Skeletal muscle cell (primary cell): Measurements from ENCODE around the gene LRRC25.

Source experiments
- DNase-seq: peaks from one replicate; pipeline ENCODE4 v3.0.0-alpha.2; 2010; ENCODE audit warnings: low read depth
- H3K4me3 ChIP-seq: 2 replicates; pipeline ENCODE4 v1.5.1; 2011; ENCODE audit warnings: low read depth, mild to moderate bottlenecking, control low read depth, low read length, moderate library complexity

Gene LRRC25

DNA sequence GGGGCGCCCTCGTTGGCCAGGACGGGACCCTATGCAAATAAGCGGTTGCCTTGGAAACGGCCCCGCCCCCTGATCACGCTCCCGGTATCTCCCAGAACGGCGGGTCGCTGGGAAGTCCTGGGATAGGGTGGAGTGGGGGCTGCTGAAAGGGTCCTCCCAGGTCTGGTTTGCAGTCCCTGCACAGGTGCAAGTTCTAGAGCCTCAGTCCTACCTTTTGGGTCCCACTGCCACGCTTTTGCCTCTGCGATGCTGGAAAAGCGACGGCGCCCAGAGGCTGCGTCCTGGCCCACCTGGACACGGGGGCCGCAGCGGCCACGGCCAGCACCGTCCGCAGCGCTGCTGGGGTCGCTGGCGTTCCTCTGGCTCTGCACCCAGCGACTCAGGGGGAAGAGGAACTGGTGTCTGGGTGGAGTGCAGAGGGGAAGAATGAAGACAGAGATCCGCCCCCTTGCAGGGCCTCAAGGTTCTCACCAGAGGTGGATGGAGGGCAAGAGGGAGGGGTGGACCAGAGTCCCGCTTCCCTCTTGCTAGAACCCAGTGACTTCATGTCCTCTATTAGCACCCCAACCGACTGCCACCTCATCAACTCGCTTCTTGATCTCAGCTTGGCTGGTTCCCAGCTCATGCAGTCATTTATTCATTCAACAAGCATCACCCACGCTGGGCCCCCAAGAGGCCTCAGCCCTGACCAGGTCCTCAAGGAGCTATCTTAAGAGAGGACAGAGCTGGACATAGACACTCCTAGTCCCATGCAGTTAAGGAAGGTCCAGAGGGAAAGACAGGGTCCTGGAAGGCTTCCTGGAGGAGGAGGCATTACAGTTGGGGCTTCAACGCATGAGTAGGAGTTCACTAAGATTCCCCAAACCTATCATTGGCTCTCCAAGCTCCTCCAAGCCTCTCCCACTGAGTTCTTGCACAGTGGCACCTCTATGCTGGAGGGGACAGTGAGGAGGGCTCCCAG, at the start of gene LRRC25:
Gene LRRC25, minus strand, starts transcription at position 381 of the 961 bp plus-strand sequence. CDS start 659 bp downstream, outside the sequence.
- H3K4me3 ChIP-seq: no peak within 1 kb of the TSS
- DNase-seq: no peak

DNA sequence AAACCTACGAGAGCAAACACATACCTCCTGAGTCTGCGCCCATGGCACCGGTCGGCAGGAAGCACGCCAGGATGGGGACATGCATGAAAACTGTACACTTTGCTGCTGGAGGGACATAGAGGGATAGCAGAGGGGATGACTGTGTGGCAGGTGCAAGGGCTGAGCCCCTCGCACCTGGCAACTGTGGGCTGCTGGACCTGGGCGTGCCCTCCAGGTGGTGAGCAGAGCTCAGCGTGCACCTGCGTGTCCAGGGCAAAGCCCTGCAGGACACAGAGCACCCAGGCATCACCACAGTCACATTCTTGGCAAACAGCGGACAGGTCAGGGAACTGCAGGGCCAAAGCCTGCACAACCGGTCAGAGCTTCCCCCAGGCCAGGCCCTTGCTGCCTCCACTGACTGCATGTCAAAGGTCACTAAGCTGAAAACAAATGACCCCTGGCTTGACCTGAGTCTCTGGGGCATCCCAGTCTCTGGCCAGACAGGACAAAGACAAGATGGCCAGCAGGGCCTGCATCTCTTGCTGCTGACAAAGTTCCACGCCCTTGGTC, 49.5 kb upstream of the LRRC25 start:
- DNase-seq: no peak
- H3K4me3 ChIP-seq: no peak overlapping the region

DNA sequence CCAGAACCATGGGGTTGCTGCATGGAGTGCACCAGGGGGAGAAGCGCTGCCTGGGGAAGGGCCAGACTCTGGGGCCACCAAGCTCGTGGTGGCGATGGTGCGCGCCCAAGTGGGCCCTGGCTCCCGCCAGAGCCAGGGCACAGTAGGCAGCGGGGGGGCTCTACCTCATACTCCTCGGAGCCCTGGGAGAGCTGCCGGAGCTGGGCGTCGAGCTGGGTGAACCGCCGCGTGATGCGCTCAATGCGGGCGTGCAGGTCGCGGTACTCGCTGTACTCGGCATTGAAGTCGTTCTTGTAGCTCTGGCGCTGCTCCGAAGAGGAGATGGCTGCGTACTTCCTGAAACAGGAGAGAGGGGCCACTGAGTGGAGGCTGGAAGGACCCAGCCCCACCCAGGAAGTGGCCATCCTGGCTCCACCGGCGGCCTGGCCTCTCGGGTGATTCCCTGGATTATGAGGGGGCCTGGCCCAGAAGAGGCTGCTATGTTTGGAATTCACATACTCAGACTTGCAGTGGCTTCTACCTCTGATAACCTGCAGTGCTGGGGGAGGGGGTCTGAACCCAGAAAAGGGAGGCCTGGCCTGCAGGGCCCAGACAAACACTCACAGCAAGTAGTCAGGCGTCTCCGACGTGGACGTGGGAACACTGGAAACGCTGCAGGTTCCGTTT, 48.9 kb upstream of the LRRC25 start:
- no peak overlapping the region for H3K4me3 ChIP-seq
- no peak for DNase-seq

DNA sequence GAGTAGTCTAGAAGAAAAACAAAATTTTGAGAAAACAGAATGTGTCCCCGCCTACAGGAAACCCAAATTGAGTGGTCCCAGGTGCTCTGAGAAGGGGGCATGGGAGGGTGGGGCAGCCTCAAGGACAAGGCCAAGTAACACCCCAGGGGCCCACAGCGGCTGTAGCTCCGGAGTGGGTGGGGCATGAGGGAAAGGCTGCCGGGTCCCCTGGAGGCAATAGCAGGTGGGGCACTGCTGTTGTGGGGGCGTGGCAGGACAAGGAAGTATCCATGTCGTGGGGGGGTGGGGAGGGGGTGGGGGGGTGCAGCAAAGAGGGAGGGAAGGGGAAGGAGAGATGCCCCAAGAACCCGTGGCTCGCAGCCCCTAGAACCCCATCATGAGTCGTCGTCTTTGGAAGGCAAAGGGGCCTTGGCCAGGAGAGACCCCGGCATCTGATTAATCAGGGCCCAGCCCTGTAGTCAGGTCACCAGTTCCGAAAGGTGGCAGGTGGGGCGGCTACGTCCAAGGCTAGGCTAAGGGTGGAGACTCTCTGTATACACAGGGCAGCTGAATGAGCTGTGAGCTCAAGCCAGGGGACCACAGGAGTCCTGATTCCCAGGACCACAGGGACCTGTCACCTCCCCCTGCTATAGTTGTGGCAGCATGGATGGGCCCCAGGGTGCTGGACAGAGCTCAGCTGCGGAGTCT, 48.0 kb upstream of the LRRC25 start:
- H3K4me3 ChIP-seq: no peak overlapping the region
- no peak for DNase-seq

DNA sequence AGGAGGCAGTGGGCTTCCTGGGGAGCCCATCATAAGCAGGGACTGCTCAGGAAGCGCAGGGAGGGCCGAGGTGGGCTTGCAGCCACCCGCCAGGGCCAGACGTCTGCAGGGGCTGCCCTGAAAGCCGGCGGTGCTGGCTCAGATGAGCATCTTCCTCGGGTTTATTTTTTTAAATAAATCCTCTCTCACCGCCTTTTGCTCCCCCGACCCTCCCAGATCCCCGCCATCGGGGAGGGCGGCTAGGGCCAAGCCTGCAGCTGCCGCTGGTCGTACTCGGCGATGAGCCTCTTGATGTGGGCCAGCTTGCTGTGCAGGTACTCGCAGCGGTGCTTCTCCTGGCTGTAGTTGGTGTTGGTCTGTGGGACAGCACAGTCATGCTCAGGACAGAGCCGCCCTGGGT, 47.1 kb upstream of the LRRC25 start:
- no peak overlapping the region for H3K4me3 ChIP-seq
- DNase-seq: no peak

DNA sequence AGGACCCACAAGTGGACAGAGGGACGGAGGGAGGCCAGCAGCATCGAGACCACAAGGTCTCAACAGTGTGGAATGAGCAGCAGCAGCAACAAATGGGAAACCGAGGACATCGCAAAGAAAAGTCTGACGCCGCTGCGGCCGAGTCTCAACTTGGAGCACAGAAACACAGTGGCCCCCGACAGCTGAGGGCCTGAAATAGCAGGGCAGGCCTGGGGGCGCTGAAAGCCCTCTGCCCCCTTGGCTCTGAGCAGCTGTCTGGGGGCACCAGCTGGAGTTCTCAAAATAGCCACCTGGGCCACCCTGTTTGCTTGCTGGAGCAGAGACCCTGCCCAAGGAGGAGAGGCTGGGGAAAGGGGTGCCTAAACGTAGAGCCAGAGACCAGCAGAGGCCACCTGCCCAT, 46.4 kb upstream of the LRRC25 start:
- no peak overlapping the region for H3K4me3 ChIP-seq
- no peak for DNase-seq

DNA sequence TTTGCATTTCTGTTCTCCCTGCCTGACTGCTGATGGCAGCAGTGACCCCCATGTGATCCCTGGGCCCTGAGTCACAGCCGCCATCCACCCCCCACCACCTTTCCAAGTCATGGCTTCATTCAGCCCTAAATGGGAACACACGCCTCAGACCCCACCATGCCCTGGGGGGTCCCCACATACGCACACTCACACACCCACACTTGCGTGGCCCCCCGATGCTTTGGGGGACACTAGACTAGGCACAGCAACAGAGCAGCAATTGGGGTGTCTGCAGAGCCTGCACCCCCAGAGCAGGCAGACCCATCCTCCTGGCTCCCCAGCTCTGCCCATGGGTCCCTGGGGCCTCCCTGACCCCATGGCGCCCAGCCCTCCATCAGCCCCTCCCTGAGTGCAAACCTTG, 46.0 kb upstream of the LRRC25 start:
- no peak for DNase-seq

DNA sequence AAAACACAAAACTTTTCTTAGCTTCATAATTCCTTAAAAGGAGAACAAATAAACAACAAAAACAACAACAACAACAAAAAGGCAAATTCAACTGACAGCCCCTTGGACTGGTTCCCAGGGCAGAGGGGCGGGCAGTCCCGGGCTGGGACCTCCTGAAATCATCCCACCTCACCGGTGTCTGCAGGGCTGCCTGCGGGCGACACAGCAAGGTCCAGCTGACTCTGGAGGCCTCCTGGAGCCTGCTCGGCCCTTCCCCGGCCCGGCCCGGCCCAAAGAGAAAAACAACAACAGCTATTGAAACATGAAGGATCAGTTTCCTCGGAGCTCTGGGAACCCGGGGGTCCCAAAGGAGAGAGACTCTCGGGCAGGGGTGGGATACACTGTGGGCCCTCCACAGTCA, 45.5 kb upstream of the LRRC25 start:
- H3K4me3 ChIP-seq: no peak overlapping the region
- no peak for DNase-seq

More for the DNA sequence above, 46.0 kb upstream of the LRRC25 start:
- no peak overlapping the region for H3K4me3 ChIP-seq

DNA sequence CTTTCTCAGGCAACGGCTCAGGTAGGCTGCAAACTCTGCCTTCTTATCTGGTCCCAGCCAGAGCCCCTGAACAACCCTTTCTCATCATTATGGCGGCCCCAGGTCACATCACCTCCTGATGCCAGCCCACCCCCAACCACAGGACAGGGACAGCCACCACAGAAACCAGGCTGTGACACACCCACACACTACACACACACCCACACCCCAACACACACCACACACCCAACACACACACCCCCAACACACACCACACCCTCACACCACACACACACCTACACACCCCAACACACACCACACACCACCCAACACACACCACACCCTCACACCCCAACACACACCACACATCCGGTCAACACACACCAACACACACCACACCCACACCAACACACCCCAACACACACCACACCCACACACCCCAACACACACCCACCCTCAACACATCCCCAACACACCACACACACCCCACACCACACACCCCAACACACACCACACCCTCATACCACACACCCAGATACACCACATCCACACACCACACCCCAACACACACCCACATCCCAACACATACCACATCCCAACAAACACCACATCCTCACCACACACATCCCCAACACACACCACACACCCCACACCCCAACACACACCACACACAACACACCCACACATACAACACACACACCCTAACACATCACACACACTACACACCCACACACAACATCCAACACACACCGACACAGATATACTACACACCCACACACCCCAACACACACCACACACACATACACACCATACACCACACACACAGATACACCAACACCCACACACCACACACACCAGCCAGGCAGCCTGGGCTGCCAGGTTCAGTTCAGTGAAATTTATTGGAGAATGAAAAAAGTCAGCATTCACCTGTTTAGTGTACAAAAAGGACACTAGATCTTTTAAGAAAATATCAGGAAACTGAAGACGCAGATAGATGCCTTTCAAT, 44.7 kb upstream of the LRRC25 start:
- no peak overlapping the region for H3K4me3 ChIP-seq
- DNase-seq: no peak

DNA sequence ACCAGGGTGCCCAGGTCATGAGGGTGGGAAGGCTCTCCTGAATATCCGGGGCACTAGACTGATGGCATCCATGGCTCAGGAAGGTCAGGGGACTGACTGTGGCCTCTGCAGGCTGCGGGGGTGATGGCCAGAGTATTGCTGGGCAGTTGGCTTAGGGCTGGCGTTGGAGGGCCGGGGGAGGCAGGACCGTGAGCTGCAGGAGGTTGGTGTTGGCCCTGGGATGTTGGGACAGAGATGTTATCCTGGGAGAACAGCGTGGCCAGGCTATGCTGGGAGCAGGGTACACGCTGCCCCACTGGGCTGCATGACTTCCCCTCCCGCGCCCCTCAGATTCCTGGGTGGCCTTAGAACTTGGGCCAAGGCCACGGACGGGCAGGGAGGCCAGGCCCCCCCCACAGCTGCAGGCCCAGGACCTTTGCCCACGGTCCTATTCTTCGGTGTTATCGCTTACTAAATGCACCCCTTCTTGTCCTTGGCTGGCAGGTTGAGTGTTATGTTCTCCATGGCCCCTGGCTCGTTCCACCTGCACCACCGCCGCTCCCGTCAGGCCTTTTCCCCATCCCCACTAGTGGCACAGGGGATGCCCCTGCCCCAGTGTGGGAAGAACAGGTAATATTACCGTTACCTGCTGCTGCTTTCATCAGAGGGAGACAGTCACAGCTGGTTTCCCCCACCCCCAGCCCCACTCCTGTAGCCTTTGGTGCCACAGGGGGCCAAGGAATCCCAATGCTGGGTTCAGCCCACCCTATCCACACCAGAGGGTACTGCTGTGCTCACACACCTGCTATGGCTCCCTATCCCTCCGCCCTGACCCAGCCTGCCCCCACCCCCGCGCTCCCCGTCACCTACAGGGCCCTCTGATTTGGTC, 43.7 kb upstream of the LRRC25 start:
- no peak for DNase-seq
- no peak overlapping the region for H3K4me3 ChIP-seq

DNA sequence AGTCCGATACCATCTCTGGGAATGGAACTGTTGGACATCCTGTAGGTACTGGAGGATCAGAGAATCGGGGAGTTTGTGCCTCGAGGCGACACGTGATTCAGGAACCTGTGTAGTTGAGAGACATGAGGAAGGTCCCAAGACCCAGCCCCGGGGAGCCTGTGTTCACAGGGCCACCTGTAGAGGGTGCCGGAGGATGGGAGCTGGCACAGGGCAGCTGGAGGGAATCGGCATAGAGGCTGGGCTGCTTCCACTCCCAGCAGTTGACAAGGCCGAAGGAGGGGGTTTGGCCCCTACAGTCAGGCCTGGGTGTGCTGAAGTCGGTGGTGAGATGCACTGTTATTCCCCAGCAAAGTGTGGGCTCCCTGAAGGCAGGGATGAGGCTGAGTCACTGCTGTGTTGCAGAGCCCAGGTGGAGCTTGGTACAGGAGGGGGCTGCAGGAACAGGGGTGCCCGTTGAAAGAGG, 43.0 kb upstream of the LRRC25 start:
- DNase-seq: no peak
- H3K4me3 ChIP-seq: no peak overlapping the region

DNA sequence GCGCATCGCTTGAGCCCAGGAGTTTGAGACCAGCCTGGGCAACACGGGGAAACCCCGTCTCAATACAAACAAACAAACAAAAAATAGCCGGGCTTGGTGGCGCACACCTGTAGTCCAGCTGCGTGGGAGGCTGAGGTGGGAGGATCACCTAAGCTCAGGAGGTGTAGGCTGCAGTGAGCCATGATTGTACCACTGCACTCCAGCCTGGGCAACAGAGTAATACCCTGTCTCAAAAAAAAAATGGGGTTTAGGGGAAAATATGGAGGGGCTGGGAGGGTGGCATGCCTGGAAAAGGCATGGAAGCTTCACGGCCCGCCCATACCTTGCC, 42.5 kb upstream of the LRRC25 start:
- no peak for DNase-seq
- no peak overlapping the region for H3K4me3 ChIP-seq

DNA sequence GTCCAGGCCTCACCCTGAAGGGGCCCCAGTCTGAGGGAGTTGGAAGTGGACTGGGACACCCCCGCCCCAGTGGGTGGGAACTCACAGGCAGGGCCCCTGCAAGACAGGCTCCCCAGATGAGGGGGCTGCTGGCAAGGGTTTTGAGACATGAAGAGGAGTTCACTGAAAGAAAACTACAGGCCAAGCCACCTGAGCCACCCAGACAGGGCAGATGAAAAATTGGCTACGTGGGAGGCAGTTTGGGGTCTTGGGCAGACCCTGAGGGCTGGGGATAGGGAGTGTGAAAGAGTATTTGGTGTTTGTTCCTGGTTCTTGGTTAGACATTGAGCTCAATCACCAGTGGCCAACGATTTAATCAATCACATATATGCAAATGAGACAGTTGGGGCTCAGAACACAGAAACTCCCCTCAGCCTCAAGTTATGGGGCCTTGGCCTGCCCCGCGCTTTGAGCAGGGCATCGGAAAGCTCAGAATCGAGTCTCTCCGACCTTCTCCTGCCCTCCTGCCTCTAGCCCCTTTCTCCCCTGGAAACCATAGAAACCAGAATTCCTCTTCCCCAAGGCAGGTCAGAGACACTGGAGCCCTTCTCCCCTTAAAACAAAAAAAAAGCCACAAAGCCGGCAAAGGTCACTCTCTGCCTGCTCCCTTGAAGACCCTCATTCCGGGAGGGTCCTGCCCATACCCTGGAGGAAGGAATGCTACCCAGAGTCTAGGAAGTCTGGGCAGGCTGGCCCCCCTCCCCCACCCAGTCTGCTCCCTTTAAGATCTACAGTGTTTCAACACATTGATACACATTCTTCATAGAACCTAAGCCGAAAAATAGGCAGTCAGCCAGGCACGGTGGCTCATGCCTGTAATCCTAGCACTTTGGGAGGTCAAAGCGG, 41.8 kb upstream of the LRRC25 start:
- peak; percentile 26 for DNase-seq
- no peak overlapping the region for H3K4me3 ChIP-seq

DNA sequence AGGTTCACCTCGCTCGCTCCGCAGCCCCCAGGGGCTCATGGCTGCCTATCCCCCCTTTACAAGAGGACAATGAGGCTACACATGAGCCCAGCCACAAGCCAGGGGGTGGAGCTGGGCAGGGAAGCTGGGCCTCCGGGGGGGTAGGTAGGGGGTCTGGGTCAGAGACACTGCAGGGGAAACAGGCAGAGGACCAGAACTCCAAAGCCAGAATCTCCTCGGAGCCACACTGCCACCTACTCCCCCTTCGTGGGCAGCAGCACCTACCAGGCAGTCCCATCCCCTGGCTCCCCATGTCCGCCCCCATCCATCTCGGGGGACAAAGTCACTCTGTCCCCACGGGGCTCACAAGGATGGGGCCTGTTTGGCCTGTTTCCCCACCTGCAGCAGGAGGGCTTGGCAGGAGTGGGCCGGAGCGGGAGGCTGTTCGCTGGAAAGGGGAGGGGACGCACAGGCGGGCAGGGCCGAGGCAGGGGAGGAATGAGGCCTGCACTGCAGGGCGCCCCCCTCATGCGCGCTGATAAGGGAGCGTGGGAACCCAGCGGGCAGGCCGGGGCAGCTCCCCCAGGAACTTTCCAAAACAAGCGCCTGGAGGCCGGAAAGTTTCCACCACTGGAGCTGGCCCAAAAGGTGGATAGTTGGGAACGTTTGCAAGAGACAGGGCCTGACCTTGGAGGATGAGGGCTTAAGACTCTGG, 41.1 kb upstream of the LRRC25 start:
- peak overlapping the region; percentile 57 for H3K4me3 ChIP-seq

DNA sequence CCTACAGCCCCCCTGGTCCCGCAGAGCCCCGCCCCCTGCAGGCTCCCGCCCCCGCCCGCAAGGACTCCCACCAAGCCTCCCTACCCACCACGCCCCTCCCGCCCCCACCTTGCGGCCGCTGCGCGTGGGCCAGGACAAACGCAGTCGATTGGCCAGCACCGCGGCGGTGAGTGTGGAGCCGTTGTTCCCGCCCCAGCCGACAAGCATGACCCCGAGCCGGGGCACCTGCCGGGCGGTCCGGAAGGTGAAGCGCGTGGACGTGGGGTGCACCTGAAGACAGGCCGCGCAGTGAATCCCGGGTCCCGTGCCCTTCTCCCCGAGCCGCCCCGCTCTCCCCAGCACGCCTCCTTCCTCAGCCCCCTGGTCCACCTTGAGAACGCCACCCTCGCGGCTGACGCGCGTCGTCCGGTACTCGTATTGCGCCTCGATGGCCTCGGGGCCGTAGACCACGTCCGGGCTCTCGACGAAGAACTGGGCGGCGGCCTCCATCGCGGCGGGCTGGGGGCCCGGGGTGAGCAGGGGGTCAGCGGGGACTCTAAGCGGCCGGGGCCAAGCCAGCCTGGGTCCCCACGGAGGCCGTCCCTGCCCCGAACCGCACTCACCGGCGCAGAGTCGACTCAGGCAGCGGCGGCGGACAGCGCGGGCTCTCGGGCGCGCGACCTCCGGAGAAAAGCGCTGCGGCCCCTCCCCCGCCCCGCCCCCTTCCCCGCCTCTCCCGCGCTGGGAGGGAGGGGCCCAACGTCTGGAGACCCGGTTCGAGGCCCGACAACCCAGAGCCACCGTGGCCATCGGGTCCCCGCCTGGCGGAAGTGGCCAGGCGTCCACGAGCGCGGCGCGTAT, 40.3 kb upstream of the LRRC25 start, which contains the start of gene ISYNA1:
Gene ISYNA1, minus strand, starts transcription at position 643 of the 840 bp plus-strand sequence. Its CDS starts 154 bp downstream, at position 489.
- peak within 1 kb of the TSS; percentile 57 for H3K4me3 ChIP-seq

More for the DNA sequence above, 41.1 kb upstream of the LRRC25 start:
- no peak for DNase-seq

More for the DNA sequence above, 40.3 kb upstream of the LRRC25 start, which contains the start of gene ISYNA1:
- DNase-seq: no peak
